Natural killer cell (primary cell): ENCODE results near the gene SUDS3. TPM values are rescaled to one million over a fixed set of nuclear protein-coding genes. Genes with fewer than 3 reads are reported as not detected.

Source experiments
- ATAC-seq, 3 donors: fragments of 150-1000 bp in 2 of 3; fragments of 200-7000 bp in 1 of 3; cut with Tn5 transposase; 1 replicate in 1 of 3; 2 replicates in 2 of 3; pipeline ENCODE4 v1.10.0; 2021; ENCODE audit warnings: mild to moderate bottlenecking in 2 of 3, moderate library complexity in 2 of 3
- DNase-seq, 2 donors: peaks; one replicate each; pipeline versions ENCODE4 v3.0.0 to v3.0.0-alpha.2; 2013 to 2021; ENCODE audit warnings: mixed read lengths in 1 of 2
- H3K27ac ChIP-seq: one replicate; pipeline ENCODE4 v1.5.1; 2013; ENCODE audit warnings: mild to moderate bottlenecking, low read length
- H3K27me3 ChIP-seq: one replicate; pipeline ENCODE4 v1.6.1; 2013; ENCODE audit warnings: low read length; ENCODE audit not compliant: control insufficient read depth, insufficient read depth
- H3K36me3 ChIP-seq: one replicate; pipeline ENCODE4 v1.6.1; 2013; ENCODE audit warnings: low read length; ENCODE audit not compliant: control insufficient read depth, insufficient read depth
- H3K4me1 ChIP-seq: one replicate; pipeline ENCODE4 v1.6.1; 2013; ENCODE audit warnings: low read length; ENCODE audit not compliant: control insufficient read depth, insufficient read depth
- H3K4me3 ChIP-seq: one replicate; pipeline ENCODE4 v1.5.1; 2013; ENCODE audit warnings: low read length
- H3K9me3 ChIP-seq: one replicate; pipeline ENCODE4 v1.6.1; 2013; ENCODE audit warnings: low read length; ENCODE audit not compliant: control insufficient read depth, insufficient read depth
- H3K27ac Mint-ChIP-seq, 2 donors: one replicate each; pipeline ENCODE4 v1.8.0; 2022; ENCODE audit warnings: mild to moderate bottlenecking in 2 of 2, mixed read lengths in 2 of 2, moderate library complexity in 1 of 2
- H3K27me3 Mint-ChIP-seq, 2 donors: one replicate each; pipeline ENCODE4 v1.8.0; 2022; ENCODE audit warnings: low read depth in 2 of 2, mixed read lengths in 2 of 2
- H3K36me3 Mint-ChIP-seq: one replicate; pipeline ENCODE4 v1.8.0; 2022; ENCODE audit warnings: mixed read lengths
- H3K4me1 Mint-ChIP-seq, 2 donors: one replicate each; pipeline ENCODE4 v1.8.0; 2022; ENCODE audit warnings: mixed read lengths in 2 of 2
- H3K4me3 Mint-ChIP-seq: one replicate; pipeline ENCODE4 v1.8.0; 2022; ENCODE audit warnings: mild to moderate bottlenecking, moderate library complexity, mixed read lengths
- H3K9me3 Mint-ChIP-seq, 2 donors: one replicate each; pipeline ENCODE4 v1.8.0; 2022; ENCODE audit warnings: mixed read lengths in 2 of 2
- WGBS: methylation state at CpG from one replicate; pipeline ENCODE4 v1.1.7; 2013; ENCODE audit warnings: missing lambda C conversion rate; ENCODE audit not compliant: insufficient coverage; 5-methylcytosine and 5-hydroxymethylcytosine counted together
- intact Hi-C: fragments of 100-400 bp; cut with micrococcal nuclease; formaldehyde crosslinking; loops from one replicate; pipeline ENCODE4 v1.14.2; 2022
- total RNA-seq, 4 donors: library from RNA; stranded (reverse); fragments of 120-200 nt in 1 of 4; gene quantifications; one replicate each; pipeline versions ENCODE4 v1.2.3 to v1.2.4, GENCODE V29; 2013 to 2022
- TF ChIP-seq, protein P1 (sequence below): fragments of 200-600 bp; IDR thresholded peaks from one replicate; pipeline ENCODE4 v1.8.0; 2022; ENCODE audit warnings: antibody characterized with exemption

SUDS3 gene
- total RNA-seq, 3 donors from 2014 or later (not counting 1 experiment from before 2014, with no cell fraction given) = 27.5 to 40.3 (median 35.7) TPM

DNA sequence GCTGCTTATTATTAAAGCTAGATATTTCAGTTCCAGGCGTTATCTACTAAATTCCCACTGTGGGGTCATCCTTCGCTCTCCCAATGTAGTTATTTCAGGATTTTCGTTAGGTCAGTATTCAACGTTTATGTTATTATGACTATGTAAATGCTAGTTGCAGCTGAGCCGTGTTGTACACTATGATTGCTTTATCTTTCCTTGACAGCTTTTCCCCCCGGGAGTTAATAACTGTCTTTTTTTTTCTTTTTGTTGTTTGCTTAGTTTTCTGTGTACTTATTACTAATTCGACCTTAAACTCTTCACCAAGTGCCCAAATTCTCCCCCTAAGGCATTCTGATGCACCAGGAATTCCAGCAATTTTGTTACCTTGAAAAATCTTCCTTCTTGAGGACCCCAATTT is 48.5 kb downstream of the SUDS3 start:
- H3K4me1 ChIP-seq = no peaks in the 10 kb centered on the region
- Mint-ChIP-seq H3K27me3 (no peaks in the 10 kb centered on the region), H3K9me3 (no peaks in the 10 kb centered on the region), H3K4me3 (no peak overlapping the region), H3K4me1 (no peaks in the 10 kb centered on the region), H3K36me3 (no peaks in the 10 kb centered on the region), H3K27ac (no peak overlapping the region)
- H3K9me3 ChIP-seq = no peaks in the 10 kb centered on the region
- no peak for ATAC-seq
- no peak overlapping the region for H3K4me3 ChIP-seq
- intact Hi-C loops = no loop called here
- H3K36me3 ChIP-seq = no peaks in the 10 kb centered on the region
- no peaks in the 10 kb centered on the region for H3K27me3 ChIP-seq
- TF ChIP-seq, protein P1, sequence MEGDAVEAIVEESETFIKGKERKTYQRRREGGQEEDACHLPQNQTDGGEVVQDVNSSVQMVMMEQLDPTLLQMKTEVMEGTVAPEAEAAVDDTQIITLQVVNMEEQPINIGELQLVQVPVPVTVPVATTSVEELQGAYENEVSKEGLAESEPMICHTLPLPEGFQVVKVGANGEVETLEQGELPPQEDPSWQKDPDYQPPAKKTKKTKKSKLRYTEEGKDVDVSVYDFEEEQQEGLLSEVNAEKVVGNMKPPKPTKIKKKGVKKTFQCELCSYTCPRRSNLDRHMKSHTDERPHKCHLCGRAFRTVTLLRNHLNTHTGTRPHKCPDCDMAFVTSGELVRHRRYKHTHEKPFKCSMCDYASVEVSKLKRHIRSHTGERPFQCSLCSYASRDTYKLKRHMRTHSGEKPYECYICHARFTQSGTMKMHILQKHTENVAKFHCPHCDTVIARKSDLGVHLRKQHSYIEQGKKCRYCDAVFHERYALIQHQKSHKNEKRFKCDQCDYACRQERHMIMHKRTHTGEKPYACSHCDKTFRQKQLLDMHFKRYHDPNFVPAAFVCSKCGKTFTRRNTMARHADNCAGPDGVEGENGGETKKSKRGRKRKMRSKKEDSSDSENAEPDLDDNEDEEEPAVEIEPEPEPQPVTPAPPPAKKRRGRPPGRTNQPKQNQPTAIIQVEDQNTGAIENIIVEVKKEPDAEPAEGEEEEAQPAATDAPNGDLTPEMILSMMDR = no peak
- WGBS = 90% methylated on average over 6 of the region's 7 CpGs
- no peak for DNase-seq
- no peak overlapping the region for H3K27ac ChIP-seq

DNA sequence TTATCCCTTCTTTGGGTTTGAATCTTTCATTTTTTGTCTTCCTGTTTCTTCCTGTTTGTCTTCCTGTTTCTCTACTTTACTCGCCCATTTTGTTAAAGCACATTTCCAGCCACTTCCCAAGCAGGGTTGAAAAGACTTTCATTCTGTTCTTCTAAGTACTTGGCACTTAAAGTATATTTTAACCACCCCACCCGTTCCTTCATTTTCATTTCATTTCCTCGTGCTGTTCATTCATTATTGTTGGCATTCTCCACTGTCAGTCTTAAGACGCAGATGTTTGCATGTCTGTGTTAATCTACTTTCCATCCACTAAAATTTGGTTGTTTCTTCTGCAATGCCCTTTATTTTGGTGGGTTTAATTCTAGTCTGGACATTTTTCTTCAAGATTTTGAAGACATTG is 49.0 kb downstream of the SUDS3 start:
- TF ChIP-seq, protein P1 = no peak
- DNase-seq = no peak
- no peaks in the 10 kb centered on the region for H3K36me3 Mint-ChIP-seq
- Histone ChIP-seq H3K27ac (no peak overlapping the region), H3K4me1 (no peaks in the 10 kb centered on the region), H3K4me3 (no peak overlapping the region), H3K36me3 (no peaks in the 10 kb centered on the region), H3K9me3 (no peaks in the 10 kb centered on the region), H3K27me3 (no peaks in the 10 kb centered on the region)
- H3K4me1 Mint-ChIP-seq = no peaks in the 10 kb centered on the region
- no peak for ATAC-seq
- WGBS = 86% methylated on average over 4 of the region's 4 CpGs
- no peaks in the 10 kb centered on the region for H3K27me3 Mint-ChIP-seq
- no peak overlapping the region for H3K4me3 Mint-ChIP-seq
- H3K9me3 Mint-ChIP-seq = no peaks in the 10 kb centered on the region
- intact Hi-C loops = no loop called here
- H3K27ac Mint-ChIP-seq = no peak overlapping the region

DNA sequence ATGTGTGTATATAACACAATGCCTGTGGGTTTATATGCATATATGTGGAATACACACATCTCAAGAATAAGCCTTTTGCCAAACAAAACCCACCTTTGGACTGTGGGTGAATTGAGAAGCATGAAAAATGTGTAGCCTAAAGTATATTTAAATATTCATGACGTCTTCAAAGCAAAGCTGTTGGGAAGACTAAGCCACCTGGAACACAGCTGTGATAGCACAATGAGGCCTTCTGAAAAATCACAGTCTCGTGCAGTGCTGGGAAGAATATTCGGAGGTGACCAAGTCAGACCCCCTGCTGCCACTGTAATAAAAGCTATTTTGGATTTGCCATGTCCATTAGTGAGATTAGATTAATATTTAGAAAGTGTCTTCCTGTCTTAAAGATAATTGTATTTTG is 51.5 kb downstream of the SUDS3 start:
- intact Hi-C loops = no loop called here
- DNase-seq (no peak), ATAC-seq (no peak)
- Mint-ChIP-seq H3K4me3 (no peak overlapping the region), H3K4me1 (no peaks in the 10 kb centered on the region), H3K27ac (no peak overlapping the region), H3K27me3 (no peaks in the 10 kb centered on the region), H3K9me3 (no peaks in the 10 kb centered on the region), H3K36me3 (no peaks in the 10 kb centered on the region)
- H3K4me1 ChIP-seq = no peaks in the 10 kb centered on the region
- no peak overlapping the region for H3K27ac ChIP-seq
- no peaks in the 10 kb centered on the region for H3K27me3 ChIP-seq
- H3K9me3 ChIP-seq = no peaks in the 10 kb centered on the region
- TF ChIP-seq, protein P1 = no peak
- H3K36me3 ChIP-seq = no peaks in the 10 kb centered on the region
- WGBS = 91% methylated on average over 3 of the region's 3 CpGs
- no peak overlapping the region for H3K4me3 ChIP-seq

DNA sequence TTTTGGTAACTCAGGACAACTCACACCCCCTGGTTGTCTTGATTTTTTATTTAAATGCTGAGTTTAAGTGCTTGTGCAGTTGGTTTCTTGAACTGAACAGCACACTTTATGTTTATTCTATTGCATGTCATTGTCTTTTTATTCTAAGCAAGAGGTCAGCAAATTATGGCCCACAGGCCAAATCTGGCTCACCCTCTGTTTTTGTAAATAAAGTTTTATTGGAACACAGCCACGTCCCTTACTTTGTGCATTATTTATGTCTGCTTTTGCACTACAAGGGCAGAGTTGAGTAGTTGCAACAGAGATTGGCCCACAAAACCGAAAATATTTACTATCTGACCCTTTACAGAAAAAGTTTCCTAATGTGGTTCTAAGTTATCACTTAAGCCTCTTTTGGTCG is 52.3 kb downstream of the SUDS3 start:
- H3K4me3 Mint-ChIP-seq = no peak overlapping the region
- H3K27ac ChIP-seq = no peak overlapping the region
- H3K27ac Mint-ChIP-seq = no peak overlapping the region
- H3K27me3 ChIP-seq = no peaks in the 10 kb centered on the region
- no peaks in the 10 kb centered on the region for H3K9me3 Mint-ChIP-seq
- no peak overlapping the region for H3K4me3 ChIP-seq
- no peaks in the 10 kb centered on the region for H3K4me1 Mint-ChIP-seq
- intact Hi-C loops = no loop called here
- no peaks in the 10 kb centered on the region for H3K27me3 Mint-ChIP-seq
- TF ChIP-seq, protein P1 = no peak
- no peaks in the 10 kb centered on the region for H3K36me3 Mint-ChIP-seq
- DNase-seq = no peak
- no peaks in the 10 kb centered on the region for H3K36me3 ChIP-seq
- whole genome bisulfite sequencing = 92% methylated on average over 3 of the region's 3 CpGs
- no peaks in the 10 kb centered on the region for H3K4me1 ChIP-seq
- no peaks in the 10 kb centered on the region for H3K9me3 ChIP-seq
- ATAC-seq = no peak
